CD4-positive, alpha-beta T cell (primary cell): ENCODE data around the gene HK1. TPM values are rescaled to one million over a fixed set of nuclear protein-coding genes. Genes with fewer than 3 reads are reported as not detected.

Experiments
- ATAC-seq: fragments of 200-7000 bp; cut with Tn5 transposase; one replicate; pipeline ENCODE4 v1.10.0; 2022; ENCODE audit warnings: mild to moderate bottlenecking; ENCODE audit not compliant: poor library complexity
- CTCF ChIA-PET: fragments of 350-600 bp; sonication (Branson Sonifier 250); formaldehyde crosslinking; loops from one replicate; lab custom pipeline; 2021; ENCODE audit warnings: antibody characterized with exemption, inconsistent platforms; lab: Charles Lee
- POLR2A ChIA-PET: fragments of 350-600 bp; sonication (Branson Sonifier 250); formaldehyde crosslinking; loops from one replicate; lab custom pipeline; 2021; ENCODE audit warnings: antibody characterized with exemption, inconsistent platforms; lab: Charles Lee
- DNase-seq, 14 experiments: peaks; one replicate each; pipeline ENCODE4 v3.0.0-alpha.2; 2013 to 2020; ENCODE audit warnings: mixed read lengths in 2 of 14
- H3K27ac ChIP-seq, 2 donors: one replicate each; pipeline versions ENCODE4 v1.5.1 to v1.7.0; 2013; ENCODE audit warnings: low read length in 2 of 2, low read depth in 1 of 2, mild to moderate bottlenecking in 1 of 2
- H3K27me3 ChIP-seq, 2 experiments: 1 replicate in 1 of 2; 2 replicates in 1 of 2; pipeline versions ENCODE4 v1.6.1 to v1.7.0; 2013; ENCODE audit warnings: low read length in 2 of 2, control low read depth in 1 of 2, mild to moderate bottlenecking in 1 of 2, moderate library complexity in 1 of 2; ENCODE audit not compliant: insufficient read depth in 2 of 2, control insufficient read depth in 1 of 2
- H3K36me3 ChIP-seq: one replicate; pipeline ENCODE4 v1.6.1; 2013; ENCODE audit warnings: low read length, control low read depth; ENCODE audit not compliant: insufficient read depth
- H3K4me1 ChIP-seq: one replicate; pipeline ENCODE4 v1.6.1; 2013; ENCODE audit warnings: low read length, control low read depth; ENCODE audit not compliant: insufficient read depth
- H3K4me3 ChIP-seq: one replicate; pipeline ENCODE4 v1.5.1; 2013; ENCODE audit warnings: mild to moderate bottlenecking, low read length, moderate library complexity
- H3K9me3 ChIP-seq, 2 experiments: 1 replicate in 1 of 2; 2 replicates in 1 of 2; pipeline versions ENCODE4 v1.6.1 to v1.7.0; 2013; ENCODE audit warnings: low read length in 2 of 2, mild to moderate bottlenecking in 2 of 2, control low read depth in 1 of 2, moderate library complexity in 1 of 2; ENCODE audit not compliant: control insufficient read depth in 1 of 2, insufficient read depth in 1 of 2
- H3K27ac Mint-ChIP-seq: one replicate; pipeline ENCODE4 v1.8.0; 2020; ENCODE audit warnings: mixed read lengths
- H3K27me3 Mint-ChIP-seq: one replicate; pipeline ENCODE4 v1.8.0; 2021; ENCODE audit warnings: mixed read lengths
- H3K36me3 Mint-ChIP-seq: one replicate; pipeline ENCODE4 v1.8.0; 2021; ENCODE audit warnings: low read depth, mixed read lengths
- H3K4me1 Mint-ChIP-seq: one replicate; pipeline ENCODE4 v1.8.0; 2021; ENCODE audit warnings: low read depth, mixed read lengths
- H3K4me3 Mint-ChIP-seq: one replicate; pipeline ENCODE4 v1.8.0; 2020; ENCODE audit warnings: mild to moderate bottlenecking, mixed read lengths
- H3K9me3 Mint-ChIP-seq: one replicate; pipeline ENCODE4 v1.8.0; 2020; ENCODE audit warnings: mixed read lengths
- intact Hi-C, 2 experiments: fragments of 100-400 bp; cut with DNase I in 1 of 2; cut with micrococcal nuclease in 1 of 2; formaldehyde crosslinking; loops; one replicate each; pipeline versions ENCODE4 v1.15.1 to v1.9.0; 2023 to 2025; cut with DNase I, micrococcal nuclease
- total RNA-seq, 174 experiments: library from RNA in 2 of 174; stranded (reverse) in 2 of 174; gene quantifications; one replicate each; pipeline ENCODE4 v1.2.3 and lab custom pipeline; 2021 to 2026
- TF ChIP-seq, protein P1 (sequence below): fragments of 200-600 bp; IDR thresholded peaks from one replicate; pipeline ENCODE4 v1.8.0; 2022; ENCODE audit warnings: antibody characterized with exemption, mild to moderate bottlenecking

Gene HK1
- total RNA-seq, 2 experiments from 2014 or later, result 45.6 to 48.1 TPM

- peak in 5 of 14 experiments; percentile 25 to 55 (median 51) for DNase-seq
- TF ChIP-seq, protein P1, sequence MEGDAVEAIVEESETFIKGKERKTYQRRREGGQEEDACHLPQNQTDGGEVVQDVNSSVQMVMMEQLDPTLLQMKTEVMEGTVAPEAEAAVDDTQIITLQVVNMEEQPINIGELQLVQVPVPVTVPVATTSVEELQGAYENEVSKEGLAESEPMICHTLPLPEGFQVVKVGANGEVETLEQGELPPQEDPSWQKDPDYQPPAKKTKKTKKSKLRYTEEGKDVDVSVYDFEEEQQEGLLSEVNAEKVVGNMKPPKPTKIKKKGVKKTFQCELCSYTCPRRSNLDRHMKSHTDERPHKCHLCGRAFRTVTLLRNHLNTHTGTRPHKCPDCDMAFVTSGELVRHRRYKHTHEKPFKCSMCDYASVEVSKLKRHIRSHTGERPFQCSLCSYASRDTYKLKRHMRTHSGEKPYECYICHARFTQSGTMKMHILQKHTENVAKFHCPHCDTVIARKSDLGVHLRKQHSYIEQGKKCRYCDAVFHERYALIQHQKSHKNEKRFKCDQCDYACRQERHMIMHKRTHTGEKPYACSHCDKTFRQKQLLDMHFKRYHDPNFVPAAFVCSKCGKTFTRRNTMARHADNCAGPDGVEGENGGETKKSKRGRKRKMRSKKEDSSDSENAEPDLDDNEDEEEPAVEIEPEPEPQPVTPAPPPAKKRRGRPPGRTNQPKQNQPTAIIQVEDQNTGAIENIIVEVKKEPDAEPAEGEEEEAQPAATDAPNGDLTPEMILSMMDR, result no peak
- H3K4me3 ChIP-seq, result peak overlapping the region; percentile 5
Measured at GRCh38 chr10:69335063-69335587, 56.8 kb downstream of the HK1 start.

DNA sequence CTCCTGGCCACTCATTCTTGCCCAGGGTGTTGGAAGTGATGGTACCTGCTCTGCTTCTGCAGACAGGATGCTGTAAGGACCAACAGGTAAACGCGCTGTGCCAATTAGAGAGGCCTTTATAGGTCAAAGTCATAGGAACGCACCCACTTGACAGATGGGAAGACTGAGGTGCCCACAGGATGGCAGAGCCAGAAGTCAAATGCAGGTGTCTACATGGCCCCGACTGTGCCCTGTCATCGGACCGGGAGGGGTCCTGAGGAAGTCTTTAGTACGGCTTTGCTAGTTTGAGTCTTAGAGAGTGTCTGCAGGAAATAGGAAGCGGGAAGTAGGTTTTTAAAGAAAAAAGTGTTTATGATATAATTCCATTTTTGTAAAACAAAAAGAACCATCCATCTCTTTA is 57.3 kb downstream of the HK1 start:
- H3K4me3 ChIP-seq, result peak overlapping the region; percentile 5
- ATAC-seq (no peak), DNase-seq (no peak)
- H3K27me3 ChIP-seq, result no peaks in the 10 kb centered on the region
- H3K4me1 ChIP-seq, result peaks cover 67% of the 10 kb centered on the region
- intact Hi-C loops, result no loop called here
- Mint-ChIP-seq H3K4me1 (peaks cover 81% of the 10 kb centered on the region), H3K27me3 (no peaks in the 10 kb centered on the region), H3K36me3 (peaks cover 19% of the 10 kb centered on the region), H3K9me3 (no peaks in the 10 kb centered on the region), H3K4me3 (peak overlapping the region; percentile 21), H3K27ac (peak overlapping the region; percentile 85)
- H3K9me3 ChIP-seq, result no peaks in the 10 kb centered on the region
- TF ChIP-seq, protein P1, result no peak
- H3K27ac ChIP-seq, result peak overlapping the region in 1 of 2 donors; percentile 38
- CTCF ChIA-PET, result interaction anchor here (1.0 kb wide), 2 partner anchors 13 to 28 kb away, joined by 3 to 4 read pairs; no protein-coding TSS in a partner anchor
- POLR2A ChIA-PET, result interaction anchor here (0.8 to 2.2 kb wide), 2 partner anchors 13 to 17 kb away, joined by 3 to 10 read pairs; no protein-coding TSS in a partner anchor
- H3K36me3 ChIP-seq, result peaks cover 22% of the 10 kb centered on the region

More at GRCh38 chr10:69335063-69335587, 56.8 kb downstream of the HK1 start:
- no peaks in the 10 kb centered on the region for H3K9me3 Mint-ChIP-seq
- ATAC-seq, result peak; percentile 82
- Histone ChIP-seq H3K27ac (peak overlapping the region in 1 of 2 donors; percentile 38), H3K36me3 (peaks cover 26% of the 10 kb centered on the region), H3K27me3 (no peaks in the 10 kb centered on the region), H3K9me3 (no peaks in the 10 kb centered on the region), H3K4me1 (peaks cover 67% of the 10 kb centered on the region)
- H3K27me3 Mint-ChIP-seq, result no peaks in the 10 kb centered on the region
- intact Hi-C loops, result no loop called here
- H3K27ac Mint-ChIP-seq, result peak overlapping the region; percentile 85
- peak overlapping the region; percentile 74 for H3K4me3 Mint-ChIP-seq
- peaks cover 83% of the 10 kb centered on the region for H3K4me1 Mint-ChIP-seq
- CTCF ChIA-PET, result interaction anchor here (1.0 kb wide), 2 partner anchors 14 to 28 kb away, joined by 3 to 4 read pairs; no protein-coding TSS in a partner anchor
- H3K36me3 Mint-ChIP-seq, result peaks cover 19% of the 10 kb centered on the region
- POLR2A ChIA-PET, result interaction anchor here (0.8 to 2.2 kb wide), 3 partner anchors 10 to 17 kb away, joined by 3 to 10 read pairs (median 3); no protein-coding TSS in a partner anchor

GRCh38 chr10:69336952-69337295 is 58.6 kb downstream of the HK1 start:
- Mint-ChIP-seq H3K27ac (peak overlapping the region; percentile 76), H3K4me3 (no peak overlapping the region), H3K36me3 (peaks cover 15% of the 10 kb centered on the region), H3K27me3 (no peaks in the 10 kb centered on the region), H3K4me1 (peaks cover 73% of the 10 kb centered on the region), H3K9me3 (no peaks in the 10 kb centered on the region)
- Histone ChIP-seq H3K9me3 (no peaks in the 10 kb centered on the region), H3K4me1 (peaks cover 70% of the 10 kb centered on the region), H3K27me3 (no peaks in the 10 kb centered on the region), H3K27ac (no peak overlapping the region), H3K4me3 (no peak overlapping the region), H3K36me3 (peaks cover 17% of the 10 kb centered on the region)
- no peak for DNase-seq
- intact Hi-C loops, result no loop called here
- ChIA-PET POLR2A (interaction anchor here (1.0 to 1.2 kb wide), 3 partner anchors 9 to 18 kb away, joined by 3 to 6 read pairs (median 4); no protein-coding TSS in a partner anchor), CTCF (interaction anchor here (0.9 kb wide), 1 partner anchor 12 kb away, joined by 3 read pairs; no protein-coding TSS in a partner anchor)
- TF ChIP-seq, protein P1, result no peak
- no peak for ATAC-seq
